Left lung (tissue), 10 donors: ENCODE measurements around the gene XPO4. TPM values are rescaled to one million over a fixed set of nuclear protein-coding genes. Genes with fewer than 3 reads are reported as not detected.

Experiments
- ATAC-seq: fragments of 200-7000 bp; cut with Tn5 transposase; one replicate; pipeline ENCODE4 v1.9.1; 2020; ENCODE audit warnings: moderate library complexity
- DNase-seq, 4 donors: peaks; one replicate each; pipeline ENCODE4 v3.0.0-alpha.2; 2013 to 2020
- H3K27ac ChIP-seq, 2 donors: fragments of 200-600 bp; sonication (generic) in 1 of 2; one replicate each; pipeline versions ENCODE4 v1.5.0 to v1.8.0; 2020 to 2021
- H3K27me3 ChIP-seq, 2 donors: fragments of 200-600 bp; sonication (generic) in 1 of 2; one replicate each; pipeline versions ENCODE4 v1.5.0 to v1.8.0; 2020 to 2021
- H3K36me3 ChIP-seq, 2 donors: fragments of 200-600 bp; sonication (generic) in 1 of 2; one replicate each; pipeline versions ENCODE4 v1.5.0 to v1.8.0; 2020 to 2021
- H3K4me1 ChIP-seq, 2 donors: fragments of 200-600 bp; one replicate each; pipeline ENCODE4 v1.8.0; 2021
- H3K4me3 ChIP-seq, 2 donors: fragments of 200-600 bp; sonication (generic) in 1 of 2; one replicate each; pipeline versions ENCODE4 v1.5.0 to v1.8.0; 2020 to 2021; ENCODE audit warnings: mild to moderate bottlenecking in 1 of 2
- H3K9me3 ChIP-seq, 2 donors: fragments of 200-600 bp; sonication (generic) in 1 of 2; one replicate each; pipeline versions ENCODE4 v1.5.0 to v1.8.0; 2020 to 2021
- CTCF ChIP-seq, 2 donors: fragments of 200-600 bp; sonication (generic) in 1 of 2; IDR thresholded peaks; one replicate each; pipeline versions ENCODE4 v1.5.0 to v1.8.0; 2021; ENCODE audit warnings: antibody characterized with exemption in 2 of 2
- intact Hi-C, 2 donors: fragments of 100-400 bp; cut with DNase I; formaldehyde crosslinking; loops; one replicate each; pipeline versions ENCODE4 v1.11.2 to v1.14.2; 2022
- polyA plus RNA-seq, 6 donors: library from polyadenylated mRNA; unstranded; fragments of 120-200 nt; gene quantifications; one replicate each; pipeline ENCODE4 v1.2.1, GENCODE V29; 2013; ENCODE audit not compliant: insufficient read length in 6 of 6
- total RNA-seq, 2 donors: library from RNA; stranded (reverse); fragmentation: NEBNext Ultra II Directional; extraction: Animal tissue kit (Norgen Biotek cat#: 25700); gene quantifications; one replicate each; pipeline ENCODE4 v1.2.1, GENCODE V29; 2021
- donor health status: DM: no; HTN: yes; CAD: no.
- donor health status: DM: no; HTN: no; CAD: no.

Gene XPO4
- total and polyA plus RNA-seq, 8 donors: 18.3 to 24.8 (median 19.4) TPM

- intact Hi-C loops: no loop called here
- Histone ChIP-seq H3K9me3 (no peaks in the 10 kb centered on the region), H3K27ac (no peak overlapping the region), H3K4me3 (no peak overlapping the region), H3K27me3 (no peaks in the 10 kb centered on the region), H3K4me1 (no peaks in the 10 kb centered on the region), H3K36me3 (peaks cover 0 to 21% of the 10 kb centered on the region in 2 donors)
- no peak for ATAC-seq
- no peak for DNase-seq
- no peak for TF ChIP-seq CTCF (IDR thresholded peaks at IDR 0.05)
Measured at GRCh38 chr13:20779405-20779804, 123.1 kb downstream of the XPO4 start.

- DNase-seq (no peak), ATAC-seq (no peak)
- peaks cover 0 to 3% of the 10 kb centered on the region in 2 donors for H3K4me1 ChIP-seq
- no peaks in the 10 kb centered on the region for H3K27me3 ChIP-seq
- intact Hi-C loops: no loop called here
- no peak for TF ChIP-seq CTCF (IDR thresholded peaks at IDR 0.05)
- peaks cover 0 to 15% of the 10 kb centered on the region in 2 donors for H3K36me3 ChIP-seq
- no peaks in the 10 kb centered on the region for H3K9me3 ChIP-seq
- H3K27ac ChIP-seq: no peak overlapping the region
- H3K4me3 ChIP-seq: no peak overlapping the region
Measured at GRCh38 chr13:20778311-20778710, 124.2 kb downstream of the XPO4 start.

GRCh38 chr13:20776751-20777150, 125.8 kb downstream of the XPO4 start:
- ATAC-seq (no peak), DNase-seq (no peak)
- Histone ChIP-seq H3K4me3 (no peak overlapping the region), H3K4me1 (peaks cover 7 to 13% of the 10 kb centered on the region in 2 donors), H3K36me3 (peaks cover 0 to under 1% of the 10 kb centered on the region in 2 donors), H3K27ac (no peak overlapping the region), H3K27me3 (no peaks in the 10 kb centered on the region), H3K9me3 (no peaks in the 10 kb centered on the region)
- intact Hi-C loops: no loop called here
- TF ChIP-seq CTCF (IDR thresholded peaks at IDR 0.05): no peak

- intact Hi-C loops: no loop called here
- ATAC-seq: no peak
- Histone ChIP-seq H3K27ac (no peak overlapping the region), H3K4me3 (no peak overlapping the region), H3K4me1 (peaks cover 7 to 13% of the 10 kb centered on the region in 2 donors), H3K36me3 (peaks cover 0 to under 1% of the 10 kb centered on the region in 2 donors), H3K9me3 (no peaks in the 10 kb centered on the region), H3K27me3 (no peaks in the 10 kb centered on the region)
- no peak for DNase-seq
- no peak for TF ChIP-seq CTCF (IDR thresholded peaks at IDR 0.05)
Measured at GRCh38 chr13:20775961-20776360, 126.6 kb downstream of the XPO4 start.

GRCh38 chr13:20774746-20775145, 127.8 kb downstream of the XPO4 start:
- Histone ChIP-seq H3K4me1 (peaks cover 7 to 13% of the 10 kb centered on the region in 2 donors), H3K4me3 (no peak overlapping the region), H3K36me3 (peaks cover 0 to 9% of the 10 kb centered on the region in 2 donors), H3K9me3 (peaks cover 0 to 3% of the 10 kb centered on the region in 2 donors), H3K27ac (no peak overlapping the region), H3K27me3 (no peaks in the 10 kb centered on the region)
- ATAC-seq: no peak
- no peak for DNase-seq
- intact Hi-C loops: no loop called here
- TF ChIP-seq CTCF (IDR thresholded peaks at IDR 0.05): no peak
